ENCODE data around the gene UROC1. TPM values are rescaled to one million over a fixed set of nuclear protein-coding genes. Genes with fewer than 3 reads are reported as not detected.

Gene UROC1
- total RNA-seq, 2 donors from 2014 or later, result not detected

DNA sequence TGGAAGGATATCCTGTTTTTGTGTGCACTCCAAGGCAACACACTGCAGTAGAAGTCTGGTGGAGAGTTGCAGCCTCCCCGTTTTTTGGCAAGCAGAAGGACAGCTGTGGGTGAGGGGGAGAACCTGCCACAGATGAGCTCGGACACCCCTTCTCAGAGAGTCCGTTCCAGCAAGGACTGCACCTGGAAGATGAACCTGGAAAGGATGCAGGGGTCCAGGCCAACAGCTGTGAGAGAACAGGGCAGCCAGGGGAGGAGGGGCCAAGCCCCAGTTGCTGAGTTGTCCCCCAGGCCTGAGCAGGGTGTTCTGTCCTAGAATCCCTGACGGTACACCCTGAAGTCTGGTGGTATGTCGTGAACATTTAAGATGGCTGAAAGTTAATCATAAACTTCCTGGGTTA, 72.1 kb downstream of the UROC1 start:
- TF ChIP-seq, protein P1, sequence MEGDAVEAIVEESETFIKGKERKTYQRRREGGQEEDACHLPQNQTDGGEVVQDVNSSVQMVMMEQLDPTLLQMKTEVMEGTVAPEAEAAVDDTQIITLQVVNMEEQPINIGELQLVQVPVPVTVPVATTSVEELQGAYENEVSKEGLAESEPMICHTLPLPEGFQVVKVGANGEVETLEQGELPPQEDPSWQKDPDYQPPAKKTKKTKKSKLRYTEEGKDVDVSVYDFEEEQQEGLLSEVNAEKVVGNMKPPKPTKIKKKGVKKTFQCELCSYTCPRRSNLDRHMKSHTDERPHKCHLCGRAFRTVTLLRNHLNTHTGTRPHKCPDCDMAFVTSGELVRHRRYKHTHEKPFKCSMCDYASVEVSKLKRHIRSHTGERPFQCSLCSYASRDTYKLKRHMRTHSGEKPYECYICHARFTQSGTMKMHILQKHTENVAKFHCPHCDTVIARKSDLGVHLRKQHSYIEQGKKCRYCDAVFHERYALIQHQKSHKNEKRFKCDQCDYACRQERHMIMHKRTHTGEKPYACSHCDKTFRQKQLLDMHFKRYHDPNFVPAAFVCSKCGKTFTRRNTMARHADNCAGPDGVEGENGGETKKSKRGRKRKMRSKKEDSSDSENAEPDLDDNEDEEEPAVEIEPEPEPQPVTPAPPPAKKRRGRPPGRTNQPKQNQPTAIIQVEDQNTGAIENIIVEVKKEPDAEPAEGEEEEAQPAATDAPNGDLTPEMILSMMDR (IDR thresholded peaks at IDR 0.05), result no peak
- H3K4me1 ChIP-seq, result peaks cover 0 to 5% of the 10 kb centered on the region in 2 donors
- DNase-seq (ENCODE audit: low spot score), result peak; percentile 44
- H3K27me3 ChIP-seq, result no peaks in the 10 kb centered on the region
- H3K4me3 ChIP-seq, result no peak overlapping the region
- peaks cover 28% of the 10 kb centered on the region for H3K36me3 ChIP-seq
- no peak overlapping the region for H3K27ac ChIP-seq
- H3K9me3 ChIP-seq, result no peaks in the 10 kb centered on the region

DNA sequence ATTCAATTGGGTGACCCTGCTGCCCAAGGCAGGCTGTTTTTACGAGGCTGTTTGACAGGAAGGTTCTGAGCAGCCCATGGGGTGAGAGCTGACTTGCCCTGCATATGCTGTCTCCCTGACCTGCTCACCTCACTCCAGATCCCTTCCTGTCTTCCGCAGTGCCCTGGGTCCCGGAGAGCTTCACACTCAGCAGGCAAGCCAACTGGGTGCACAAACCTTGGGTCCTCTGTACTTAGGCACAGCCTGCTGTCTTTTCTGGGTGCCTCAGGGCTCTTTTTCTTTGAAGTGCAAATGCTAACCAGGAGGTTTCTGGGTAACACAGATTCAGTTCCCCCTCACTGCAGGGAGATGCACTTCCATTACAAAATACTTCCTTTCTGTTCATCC, 74.7 kb downstream of the UROC1 start:
- Histone ChIP-seq H3K4me1 (peaks cover 0 to 5% of the 10 kb centered on the region in 2 donors), H3K27ac (no peak overlapping the region), H3K36me3 (peaks cover 23% of the 10 kb centered on the region), H3K9me3 (no peaks in the 10 kb centered on the region), H3K4me3 (no peak overlapping the region), H3K27me3 (no peaks in the 10 kb centered on the region)
- DNase-seq (ENCODE audit: low spot score), result peak; percentile 50
- TF ChIP-seq, protein P1 (IDR thresholded peaks at IDR 0.05), result no peak

DNA sequence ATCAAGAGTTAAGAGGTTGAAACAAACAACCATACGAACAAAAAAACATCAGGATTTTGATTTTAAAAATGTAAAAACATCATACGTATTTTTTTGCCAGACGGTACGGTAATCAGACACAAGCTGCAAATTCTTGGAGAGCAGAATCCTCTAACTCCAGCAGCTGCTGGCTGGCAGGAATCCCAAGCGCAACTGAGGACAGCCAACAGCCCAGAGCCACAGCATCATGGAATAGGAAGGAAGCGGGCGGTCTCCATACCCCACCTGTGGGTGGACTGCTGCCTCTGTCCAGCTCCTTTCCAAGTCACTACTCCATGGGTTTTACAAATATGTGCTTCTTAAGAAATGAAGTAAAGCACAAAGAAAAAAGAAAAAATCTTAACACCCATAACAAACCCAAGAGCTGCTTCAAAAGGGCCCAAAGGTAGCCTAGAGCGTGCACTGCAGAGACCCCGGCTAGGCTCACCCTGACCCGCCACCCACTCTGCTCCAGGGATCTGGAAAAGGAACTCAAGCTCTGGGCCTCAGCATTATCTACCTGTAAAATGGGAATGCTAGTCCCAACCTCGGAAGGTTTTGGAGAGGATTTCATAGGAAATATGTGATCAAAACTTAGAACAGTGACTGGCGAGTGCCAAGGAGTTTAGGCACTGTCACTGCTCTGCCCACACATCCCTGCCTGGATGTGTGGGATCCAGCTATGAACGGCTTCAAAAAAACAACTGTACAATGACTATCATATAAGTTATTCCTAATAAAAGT, 75.3 kb downstream of the UROC1 start:
- Histone ChIP-seq H3K9me3 (no peaks in the 10 kb centered on the region), H3K4me1 (no peaks in the 10 kb centered on the region), H3K36me3 (peaks cover 27% of the 10 kb centered on the region), H3K27ac (no peak overlapping the region), H3K27me3 (no peaks in the 10 kb centered on the region), H3K4me3 (no peak overlapping the region)
- peak; percentile 57 for DNase-seq (ENCODE audit: low spot score)
- TF ChIP-seq, protein P1 (IDR thresholded peaks at IDR 0.05), result no peak

DNA sequence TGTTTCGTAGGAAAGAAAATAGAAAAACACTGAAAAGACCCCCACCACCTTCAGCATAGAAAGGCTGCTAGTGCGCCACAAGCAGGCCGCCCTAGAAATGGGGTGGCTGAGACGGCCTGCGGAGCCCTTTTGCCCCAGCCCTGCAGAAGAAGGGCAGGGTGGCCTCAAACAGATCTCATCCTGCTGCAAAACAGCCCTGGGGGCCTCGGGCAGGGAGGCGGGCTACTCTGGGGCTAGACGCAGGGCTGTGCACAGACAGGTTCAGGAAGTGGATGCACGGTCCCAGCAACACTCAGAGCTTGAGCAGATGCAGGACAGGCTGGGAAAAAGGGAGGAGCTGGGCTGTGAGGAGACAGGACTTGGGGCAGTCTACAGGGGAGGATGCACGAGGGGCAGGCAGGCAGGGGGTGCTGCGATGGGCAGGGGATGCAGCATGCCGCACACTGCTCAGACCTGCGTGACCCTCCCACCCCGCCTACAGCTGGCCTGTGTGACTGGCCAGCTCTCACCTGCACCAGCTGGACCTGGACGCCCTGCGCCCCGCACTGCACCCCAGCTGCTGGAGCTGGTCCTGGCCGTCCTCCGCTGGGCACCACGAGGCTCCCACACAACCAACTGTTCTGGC, 76.2 kb downstream of the UROC1 start:
- peak; percentile 36 for DNase-seq (ENCODE audit: low spot score)
- Histone ChIP-seq H3K27ac (no peak overlapping the region), H3K9me3 (no peaks in the 10 kb centered on the region), H3K4me3 (no peak overlapping the region), H3K4me1 (no peaks in the 10 kb centered on the region), H3K27me3 (no peaks in the 10 kb centered on the region), H3K36me3 (peaks cover 35% of the 10 kb centered on the region)
- TF ChIP-seq, protein P1 (IDR thresholded peaks at IDR 0.05), result no peak

DNA sequence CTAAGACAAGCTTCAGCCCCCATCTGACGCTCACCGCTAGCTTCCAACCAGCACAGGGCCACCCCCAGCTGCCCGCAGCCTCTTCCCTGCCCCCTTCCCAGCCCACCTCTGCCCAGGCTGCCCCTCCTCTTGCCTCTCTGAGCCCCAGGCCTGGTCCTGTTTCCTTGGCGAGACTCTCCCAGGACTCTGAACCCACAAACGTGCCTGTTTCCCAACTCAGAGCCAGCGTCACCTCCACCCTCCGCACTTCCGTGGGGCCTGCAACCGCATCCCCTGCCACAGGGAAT, 76.9 kb downstream of the UROC1 start:
- Histone ChIP-seq H3K9me3 (no peaks in the 10 kb centered on the region), H3K4me1 (no peaks in the 10 kb centered on the region), H3K27ac (no peak overlapping the region), H3K4me3 (no peak overlapping the region), H3K27me3 (no peaks in the 10 kb centered on the region), H3K36me3 (peaks cover 42% of the 10 kb centered on the region)
- TF ChIP-seq, protein P1 (IDR thresholded peaks at IDR 0.05), result no peak
- DNase-seq (ENCODE audit: low spot score), result no peak

All from right atrium auricular region (tissue), 2 donors.